Measurements from ENCODE around the gene EVC.

The EVC gene

DNA sequence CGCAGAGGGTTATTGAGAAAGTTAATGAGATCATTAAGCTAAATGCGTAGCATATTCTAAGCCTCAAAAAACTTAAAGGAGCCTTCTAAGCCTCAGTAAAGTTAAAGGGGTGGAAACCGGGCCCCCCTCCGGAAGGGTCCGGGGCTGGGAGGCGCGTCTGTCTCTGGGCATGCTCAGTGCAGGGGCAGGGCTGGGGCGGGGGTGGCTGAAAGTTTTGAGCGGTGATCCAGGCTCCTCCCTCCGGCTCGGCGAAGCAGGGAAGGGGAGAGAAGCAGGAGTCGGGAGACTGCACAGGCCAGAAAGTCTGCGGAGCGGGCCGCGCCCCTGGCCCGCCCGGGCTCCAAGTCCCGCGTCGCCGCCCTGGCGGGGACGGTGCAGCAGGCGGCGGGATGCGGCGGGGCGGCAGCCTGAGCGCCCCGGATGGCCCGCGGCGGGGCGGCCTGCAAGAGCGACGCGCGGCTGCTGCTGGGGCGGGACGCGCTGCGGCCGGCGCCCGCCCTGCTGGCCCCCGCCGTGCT, at the start of gene EVC:
Gene EVC (plus strand): TSS at position 241 of the 518 bp plus-strand sequence. CDS start 180 bp downstream, at position 421.
- Histone ChIP-seq H3K4me2 (ENCODE audit: low read depth, low read length) (peak within 1 kb of the TSS; percentile 98), H3K9me2 (replicated peaks; ENCODE audit: insufficient read depth, low read length) (no peaks in the 10 kb centered on the region), H3K9ac (ENCODE audit: low read length) (peak within 1 kb of the TSS; percentile 70), H4K20me1 (ENCODE audit: insufficient read depth, low read length) (no peaks in the 10 kb centered on the region), H3K79me2 (ENCODE audit: low read length) (peaks cover 61% of the 10 kb centered on the region), H3K27me3 (replicated peaks; ENCODE audit: insufficient read depth, low read length) (no peaks in the 10 kb centered on the region), H3K27ac (ENCODE audit: low read length) (peak within 1 kb of the TSS; percentile 63), H3K36me3 (replicated peaks; ENCODE audit: insufficient read depth, low read length) (no peaks in the 10 kb centered on the region), H3K4me3 (ENCODE audit: low read length) (peak within 1 kb of the TSS; percentile 84), H3K9me3 (replicated peaks; ENCODE audit: insufficient read depth, low read length) (no peaks in the 10 kb centered on the region), H3F3A (ENCODE audit: insufficient read depth, low read length) (peaks cover 26% of the 10 kb centered on the region), H3K4me1 (ENCODE audit: low read length) (peaks cover 35% of the 10 kb centered on the region), H2AFZ (ENCODE audit: low read length) (peak within 1 kb of the TSS; percentile 89)
- TF ChIP-seq, protein P1, sequence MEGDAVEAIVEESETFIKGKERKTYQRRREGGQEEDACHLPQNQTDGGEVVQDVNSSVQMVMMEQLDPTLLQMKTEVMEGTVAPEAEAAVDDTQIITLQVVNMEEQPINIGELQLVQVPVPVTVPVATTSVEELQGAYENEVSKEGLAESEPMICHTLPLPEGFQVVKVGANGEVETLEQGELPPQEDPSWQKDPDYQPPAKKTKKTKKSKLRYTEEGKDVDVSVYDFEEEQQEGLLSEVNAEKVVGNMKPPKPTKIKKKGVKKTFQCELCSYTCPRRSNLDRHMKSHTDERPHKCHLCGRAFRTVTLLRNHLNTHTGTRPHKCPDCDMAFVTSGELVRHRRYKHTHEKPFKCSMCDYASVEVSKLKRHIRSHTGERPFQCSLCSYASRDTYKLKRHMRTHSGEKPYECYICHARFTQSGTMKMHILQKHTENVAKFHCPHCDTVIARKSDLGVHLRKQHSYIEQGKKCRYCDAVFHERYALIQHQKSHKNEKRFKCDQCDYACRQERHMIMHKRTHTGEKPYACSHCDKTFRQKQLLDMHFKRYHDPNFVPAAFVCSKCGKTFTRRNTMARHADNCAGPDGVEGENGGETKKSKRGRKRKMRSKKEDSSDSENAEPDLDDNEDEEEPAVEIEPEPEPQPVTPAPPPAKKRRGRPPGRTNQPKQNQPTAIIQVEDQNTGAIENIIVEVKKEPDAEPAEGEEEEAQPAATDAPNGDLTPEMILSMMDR (IDR thresholded peaks at IDR 0.05; ENCODE audit: low read length) = no peak
- no peak for TF ChIP-seq EZH2 (optimal IDR thresholded peaks at IDR 0.05; ENCODE audit: low read depth, low read length)
- no peak for TF ChIP-seq EZH2phosphoT487 (IDR thresholded peaks at IDR 0.05; ENCODE audit: low read length)
- peak; percentile 69 for DNase-seq

DNA sequence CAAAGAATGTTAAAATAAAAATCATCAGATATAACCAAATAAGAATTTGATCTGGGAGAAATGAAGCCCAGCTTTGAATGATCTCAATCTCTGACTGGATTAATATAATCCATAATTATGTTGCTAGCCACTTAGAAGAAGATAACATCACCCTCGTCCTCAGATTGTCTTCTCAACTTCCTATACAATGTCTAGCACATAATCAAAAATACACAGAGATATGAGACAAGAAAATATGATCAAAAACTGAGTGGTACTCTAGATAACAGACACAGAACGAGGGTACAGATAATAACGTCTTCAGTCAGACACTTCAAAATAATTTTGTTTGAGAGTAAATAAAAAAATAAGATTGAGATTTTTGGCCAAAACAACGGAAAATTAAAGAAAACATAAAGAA, 49.8 kb upstream of the EVC start:
- Histone ChIP-seq H2AFZ (ENCODE audit: low read length) (no peak overlapping the region), H3K27ac (ENCODE audit: low read length) (no peak overlapping the region), H3F3A (ENCODE audit: insufficient read depth, low read length) (no peaks in the 10 kb centered on the region), H3K9ac (ENCODE audit: low read length) (no peak overlapping the region), H3K4me1 (ENCODE audit: low read length) (no peaks in the 10 kb centered on the region), H3K9me2 (replicated peaks; ENCODE audit: insufficient read depth, low read length) (no peaks in the 10 kb centered on the region), H3K4me3 (ENCODE audit: low read length) (no peak overlapping the region), H3K79me2 (ENCODE audit: low read length) (no peaks in the 10 kb centered on the region), H3K36me3 (replicated peaks; ENCODE audit: insufficient read depth, low read length) (peaks cover 3% of the 10 kb centered on the region; the same call in 1 of the 2 replicates), H4K20me1 (ENCODE audit: insufficient read depth, low read length) (no peaks in the 10 kb centered on the region), H3K4me2 (ENCODE audit: low read depth, low read length) (no peak overlapping the region), H3K27me3 (replicated peaks; ENCODE audit: insufficient read depth, low read length) (no peaks in the 10 kb centered on the region), H3K9me3 (replicated peaks; ENCODE audit: insufficient read depth, low read length) (no peaks in the 10 kb centered on the region)
- no peak for DNase-seq
- TF ChIP-seq, protein P1 (IDR thresholded peaks at IDR 0.05; ENCODE audit: low read length) = no peak
- TF ChIP-seq EZH2 (optimal IDR thresholded peaks at IDR 0.05; ENCODE audit: low read depth, low read length) = no peak
- no peak for TF ChIP-seq EZH2phosphoT487 (IDR thresholded peaks at IDR 0.05; ENCODE audit: low read length)

DNA sequence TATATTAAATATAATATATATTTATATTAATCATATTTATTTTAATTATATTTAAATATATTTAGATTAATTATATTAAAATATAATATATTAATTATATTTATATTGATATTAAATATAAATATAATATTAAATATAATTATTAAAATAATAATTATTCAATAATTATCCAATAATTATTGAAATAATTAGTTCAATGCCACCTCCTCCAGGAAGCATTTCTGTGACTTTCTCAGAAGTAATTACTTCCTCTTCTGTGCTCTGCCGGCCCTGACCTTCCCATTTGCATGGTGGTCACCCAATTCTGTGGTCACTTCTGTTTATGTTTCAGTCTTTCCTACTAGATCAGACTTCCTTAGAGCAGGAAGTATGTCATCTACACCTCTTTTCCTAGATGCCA, 48.4 kb upstream of the EVC start:
- DNase-seq = no peak
- TF ChIP-seq EZH2phosphoT487 (IDR thresholded peaks at IDR 0.05; ENCODE audit: low read length) = no peak
- TF ChIP-seq, protein P1 (IDR thresholded peaks at IDR 0.05; ENCODE audit: low read length) = no peak
- no peak for TF ChIP-seq EZH2 (optimal IDR thresholded peaks at IDR 0.05; ENCODE audit: low read depth, low read length)
- Histone ChIP-seq H3K9me2 (replicated peaks; ENCODE audit: insufficient read depth, low read length) (no peaks in the 10 kb centered on the region), H3K4me3 (ENCODE audit: low read length) (no peak overlapping the region), H4K20me1 (ENCODE audit: insufficient read depth, low read length) (no peaks in the 10 kb centered on the region), H3K36me3 (replicated peaks; ENCODE audit: insufficient read depth, low read length) (peaks cover 3% of the 10 kb centered on the region; the same call in 1 of the 2 replicates), H3K79me2 (ENCODE audit: low read length) (no peaks in the 10 kb centered on the region), H3K9ac (ENCODE audit: low read length) (no peak overlapping the region), H3F3A (ENCODE audit: insufficient read depth, low read length) (no peaks in the 10 kb centered on the region), H3K4me1 (ENCODE audit: low read length) (no peaks in the 10 kb centered on the region), H2AFZ (ENCODE audit: low read length) (no peak overlapping the region), H3K9me3 (replicated peaks; ENCODE audit: insufficient read depth, low read length) (no peaks in the 10 kb centered on the region), H3K27ac (ENCODE audit: low read length) (no peak overlapping the region), H3K4me2 (ENCODE audit: low read depth, low read length) (no peak overlapping the region), H3K27me3 (replicated peaks; ENCODE audit: insufficient read depth, low read length) (no peaks in the 10 kb centered on the region)

Data from MM.1S (cell line).